CD4-positive, alpha-beta T cell (primary cell): ENCODE results near the gene XRCC3. TPM values are rescaled to one million over a fixed set of nuclear protein-coding genes. Genes with fewer than 3 reads are reported as not detected.

Experiments used
- ATAC-seq: fragments of 200-7000 bp; cut with Tn5 transposase; one replicate; pipeline ENCODE4 v1.10.0; 2022; ENCODE audit warnings: mild to moderate bottlenecking; ENCODE audit not compliant: poor library complexity
- CTCF ChIA-PET: fragments of 350-600 bp; sonication (Branson Sonifier 250); formaldehyde crosslinking; loops from one replicate; lab custom pipeline; 2021; ENCODE audit warnings: antibody characterized with exemption, inconsistent platforms; lab: Charles Lee
- POLR2A ChIA-PET: fragments of 350-600 bp; sonication (Branson Sonifier 250); formaldehyde crosslinking; loops from one replicate; lab custom pipeline; 2021; ENCODE audit warnings: antibody characterized with exemption, inconsistent platforms; lab: Charles Lee
- DNase-seq, 14 experiments: peaks; one replicate each; pipeline ENCODE4 v3.0.0-alpha.2; 2013 to 2020; ENCODE audit warnings: mixed read lengths in 2 of 14
- H3K27ac ChIP-seq, 2 donors: one replicate each; pipeline versions ENCODE4 v1.5.1 to v1.7.0; 2013; ENCODE audit warnings: low read length in 2 of 2, low read depth in 1 of 2, mild to moderate bottlenecking in 1 of 2
- H3K27me3 ChIP-seq, 2 experiments: 1 replicate in 1 of 2; 2 replicates in 1 of 2; pipeline versions ENCODE4 v1.6.1 to v1.7.0; 2013; ENCODE audit warnings: low read length in 2 of 2, control low read depth in 1 of 2, mild to moderate bottlenecking in 1 of 2, moderate library complexity in 1 of 2; ENCODE audit not compliant: insufficient read depth in 2 of 2, control insufficient read depth in 1 of 2
- H3K36me3 ChIP-seq: one replicate; pipeline ENCODE4 v1.6.1; 2013; ENCODE audit warnings: low read length, control low read depth; ENCODE audit not compliant: insufficient read depth
- H3K4me1 ChIP-seq: one replicate; pipeline ENCODE4 v1.6.1; 2013; ENCODE audit warnings: low read length, control low read depth; ENCODE audit not compliant: insufficient read depth
- H3K4me3 ChIP-seq: one replicate; pipeline ENCODE4 v1.5.1; 2013; ENCODE audit warnings: mild to moderate bottlenecking, low read length, moderate library complexity
- H3K9me3 ChIP-seq, 2 experiments: 1 replicate in 1 of 2; 2 replicates in 1 of 2; pipeline versions ENCODE4 v1.6.1 to v1.7.0; 2013; ENCODE audit warnings: low read length in 2 of 2, mild to moderate bottlenecking in 2 of 2, control low read depth in 1 of 2, moderate library complexity in 1 of 2; ENCODE audit not compliant: control insufficient read depth in 1 of 2, insufficient read depth in 1 of 2
- H3K27ac Mint-ChIP-seq: one replicate; pipeline ENCODE4 v1.8.0; 2020; ENCODE audit warnings: mixed read lengths
- H3K27me3 Mint-ChIP-seq: one replicate; pipeline ENCODE4 v1.8.0; 2021; ENCODE audit warnings: mixed read lengths
- H3K36me3 Mint-ChIP-seq: one replicate; pipeline ENCODE4 v1.8.0; 2021; ENCODE audit warnings: low read depth, mixed read lengths
- H3K4me1 Mint-ChIP-seq: one replicate; pipeline ENCODE4 v1.8.0; 2021; ENCODE audit warnings: low read depth, mixed read lengths
- H3K4me3 Mint-ChIP-seq: one replicate; pipeline ENCODE4 v1.8.0; 2020; ENCODE audit warnings: mild to moderate bottlenecking, mixed read lengths
- H3K9me3 Mint-ChIP-seq: one replicate; pipeline ENCODE4 v1.8.0; 2020; ENCODE audit warnings: mixed read lengths
- CTCF ChIP-seq: fragments of 200-600 bp; IDR thresholded peaks from one replicate; pipeline ENCODE4 v1.8.0; 2022; ENCODE audit warnings: antibody characterized with exemption, mild to moderate bottlenecking
- intact Hi-C, 2 experiments: fragments of 100-400 bp; cut with DNase I in 1 of 2; cut with micrococcal nuclease in 1 of 2; formaldehyde crosslinking; loops; one replicate each; pipeline versions ENCODE4 v1.15.1 to v1.9.0; 2023 to 2025; cut with DNase I, micrococcal nuclease
- total RNA-seq, 174 experiments: library from RNA in 2 of 174; stranded (reverse) in 2 of 174; gene quantifications; one replicate each; pipeline ENCODE4 v1.2.3 and lab custom pipeline; 2021 to 2026

The XRCC3 gene
- total RNA-seq, 2 experiments from 2014 or later: 4.6 to 4.8 TPM

- Histone ChIP-seq H3K4me1 (no peaks in the 10 kb centered on the region), H3K9me3 (no peaks in the 10 kb centered on the region), H3K4me3 (no peak overlapping the region), H3K27ac (no peak overlapping the region), H3K36me3 (peaks cover 37% of the 10 kb centered on the region), H3K27me3 (no peaks in the 10 kb centered on the region)
- Mint-ChIP-seq H3K4me1 (no peaks in the 10 kb centered on the region), H3K27me3 (no peaks in the 10 kb centered on the region), H3K9me3 (no peaks in the 10 kb centered on the region), H3K27ac (no peak overlapping the region), H3K4me3 (no peak overlapping the region), H3K36me3 (peaks cover 42% of the 10 kb centered on the region)
- intact Hi-C loops: no loop called here
- DNase-seq (no peak), ATAC-seq (no peak)
- CTCF ChIA-PET: no interaction called here
- no peak for TF ChIP-seq CTCF
- POLR2A ChIA-PET: no interaction called here
Observed at GRCh38 chr14:103735439-103735814, 20.2 kb upstream of the XRCC3 start.

- intact Hi-C loops: no loop called here
Observed at GRCh38 chr14:103735022-103735421, 19.8 kb upstream of the XRCC3 start.

GRCh38 chr14:103734081-103734888 is 19.0 kb upstream of the XRCC3 start:
- TF ChIP-seq CTCF: no peak
- ChIA-PET POLR2A (no interaction called here), CTCF (no interaction called here)
- Histone ChIP-seq H3K27me3 (no peaks in the 10 kb centered on the region), H3K27ac (no peak overlapping the region), H3K9me3 (no peaks in the 10 kb centered on the region), H3K36me3 (peaks cover 40% of the 10 kb centered on the region), H3K4me1 (no peaks in the 10 kb centered on the region), H3K4me3 (no peak overlapping the region)
- no peak for ATAC-seq
- Mint-ChIP-seq H3K4me3 (no peak overlapping the region), H3K27ac (no peak overlapping the region), H3K9me3 (no peaks in the 10 kb centered on the region), H3K4me1 (no peaks in the 10 kb centered on the region), H3K27me3 (no peaks in the 10 kb centered on the region), H3K36me3 (peaks cover 40% of the 10 kb centered on the region)
- no peak for DNase-seq
- intact Hi-C loops: no loop called here

More at GRCh38 chr14:103735022-103735421, 19.8 kb upstream of the XRCC3 start:
- CTCF ChIA-PET: no interaction called here
- Mint-ChIP-seq H3K9me3 (no peaks in the 10 kb centered on the region), H3K27ac (no peak overlapping the region), H3K27me3 (no peaks in the 10 kb centered on the region), H3K4me3 (no peak overlapping the region), H3K36me3 (peaks cover 40% of the 10 kb centered on the region), H3K4me1 (no peaks in the 10 kb centered on the region)
- H3K27ac ChIP-seq: no peak overlapping the region
- H3K9me3 ChIP-seq: no peaks in the 10 kb centered on the region
- H3K27me3 ChIP-seq: no peaks in the 10 kb centered on the region
- no peak for ATAC-seq
- H3K4me3 ChIP-seq: no peak overlapping the region
- H3K4me1 ChIP-seq: no peaks in the 10 kb centered on the region
- no peak for TF ChIP-seq CTCF
- DNase-seq: no peak
- peaks cover 39% of the 10 kb centered on the region for H3K36me3 ChIP-seq
- POLR2A ChIA-PET: no interaction called here
